Cardiac septum (tissue), 1 donor: ENCODE measurements around the gene C21orf58. TPM values are rescaled to one million over a fixed set of nuclear protein-coding genes. Genes with fewer than 3 reads are reported as not detected.

Experiments
- DNase-seq: peaks from one replicate; pipeline ENCODE4 v3.0.0-alpha.2; 2020; ENCODE audit warnings: low spot score
- intact Hi-C: fragments of 100-400 bp; cut with DNase I; formaldehyde crosslinking; loops from one replicate; pipeline ENCODE4 v1.14.0; 2022
- total RNA-seq: library from RNA; stranded (reverse); fragmentation: NEBNext Ultra II Directional; extraction: Animal tissue kit (Norgen Biotek cat#: 25700); gene quantifications from one replicate; pipeline ENCODE4 v1.2.1, GENCODE V29; 2021
- donor health status: DM: no; HTN: no; CAD: no.

Gene C21orf58
- total RNA-seq, 1 donor from 2014 or later, result 1.4 TPM

DNA sequence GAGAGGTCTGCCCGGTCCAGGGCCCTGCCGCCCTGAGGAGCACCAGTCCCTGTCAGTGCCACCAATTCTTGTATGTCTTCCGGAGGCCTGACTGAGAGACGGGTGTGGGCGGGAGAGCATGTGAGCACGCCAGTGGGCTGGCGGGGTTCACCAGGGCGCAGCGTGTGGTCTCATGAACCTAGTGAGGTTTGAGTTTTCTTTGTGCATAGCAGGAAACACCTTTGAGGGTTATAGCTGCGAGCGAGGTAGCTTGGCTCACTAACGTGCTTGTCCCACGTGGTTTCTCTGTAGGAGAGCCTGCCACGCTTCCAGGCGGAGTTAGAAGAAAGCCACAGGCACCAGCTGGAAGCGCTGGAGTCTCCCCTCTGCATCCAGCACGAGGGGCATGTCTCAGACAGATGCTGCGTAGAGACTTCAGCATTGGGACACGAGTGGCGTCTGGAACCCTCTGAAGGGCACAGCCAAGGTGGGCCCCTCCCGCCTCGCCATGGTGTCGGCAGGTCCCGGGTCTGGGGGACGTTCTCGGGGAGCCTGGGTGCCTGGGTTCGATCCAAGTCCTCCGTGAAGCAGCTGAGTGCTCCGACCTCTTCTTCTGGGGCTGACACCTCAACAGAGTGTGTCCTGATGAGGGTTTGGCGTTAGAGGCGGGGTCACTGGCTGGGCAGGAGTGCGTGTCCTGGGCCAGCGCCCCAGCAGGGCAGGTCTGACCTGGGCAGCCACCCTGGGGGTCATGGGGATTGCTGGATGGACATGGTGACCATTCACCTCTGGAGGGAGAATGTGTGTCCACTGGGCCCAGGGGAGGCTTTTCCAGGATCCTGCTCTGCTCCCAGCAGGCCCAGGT lies 31.7 kb upstream of the C21orf58 start:
- intact Hi-C loops, result no loop called here
- no peak for DNase-seq

DNA sequence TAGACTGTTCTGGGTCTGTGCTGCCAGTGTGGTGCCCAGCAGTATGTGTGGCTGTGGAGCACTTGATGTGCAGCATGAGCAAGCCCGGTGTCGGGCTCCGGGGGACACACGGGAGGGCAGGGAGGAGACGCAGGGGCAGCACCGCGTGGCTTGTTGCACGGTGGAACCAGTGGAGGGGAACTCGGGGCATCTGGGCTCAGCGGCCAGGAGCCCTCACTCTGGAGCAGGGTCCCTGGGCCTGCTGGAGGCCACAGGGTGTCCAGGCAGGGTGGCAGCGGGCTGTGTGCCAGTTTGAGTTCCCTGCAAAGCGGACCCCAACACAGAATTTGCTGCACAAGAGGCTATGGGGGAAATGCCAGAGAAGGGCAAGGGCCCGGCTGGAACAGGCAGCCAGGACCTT lies 30.8 kb upstream of the C21orf58 start:
- intact Hi-C loops, result no loop called here
- DNase-seq, result no peak

DNA sequence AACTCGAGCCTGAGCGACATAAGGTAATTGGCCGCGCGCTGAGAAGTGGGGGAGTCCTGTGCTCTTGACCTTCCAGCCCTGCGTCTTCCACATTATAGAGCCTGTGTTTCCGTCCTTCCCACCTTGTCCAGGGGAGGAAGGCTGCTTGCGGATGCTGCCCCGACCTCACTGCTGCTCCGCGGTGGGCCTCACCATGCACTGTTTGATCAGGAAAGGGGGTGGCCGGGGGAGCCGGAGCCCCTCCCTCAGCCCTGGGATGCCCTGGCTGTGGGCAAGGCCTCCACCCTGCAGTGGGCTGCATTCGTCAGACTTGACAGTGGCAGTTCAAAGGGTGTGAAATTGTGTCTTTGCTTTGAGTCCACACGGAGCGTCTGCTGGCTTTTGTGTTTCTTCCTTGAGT lies 30.4 kb upstream of the C21orf58 start:
- no peak for DNase-seq
- intact Hi-C loops, result no loop called here

DNA sequence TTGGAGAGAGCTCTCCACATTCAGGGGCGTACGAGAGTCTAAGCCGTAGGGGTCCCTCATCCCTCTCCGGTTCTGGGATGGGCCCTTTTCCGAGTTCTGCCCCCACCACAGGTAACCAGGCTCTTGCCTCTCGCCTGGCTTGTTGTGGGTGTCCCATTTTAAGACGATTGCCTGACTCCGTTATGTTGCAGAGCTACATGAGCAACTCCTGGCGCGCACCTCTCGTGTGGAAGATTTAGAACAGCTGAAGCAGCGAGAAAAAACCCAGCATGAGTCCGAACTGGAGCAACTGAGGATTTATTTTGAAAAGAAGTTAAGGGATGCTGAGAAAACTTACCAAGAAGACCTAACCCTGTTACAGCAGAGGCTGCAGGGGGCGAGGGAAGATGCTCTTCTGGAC lies 29.2 kb upstream of the C21orf58 start:
- intact Hi-C loops, result no loop called here
- DNase-seq, result no peak

DNA sequence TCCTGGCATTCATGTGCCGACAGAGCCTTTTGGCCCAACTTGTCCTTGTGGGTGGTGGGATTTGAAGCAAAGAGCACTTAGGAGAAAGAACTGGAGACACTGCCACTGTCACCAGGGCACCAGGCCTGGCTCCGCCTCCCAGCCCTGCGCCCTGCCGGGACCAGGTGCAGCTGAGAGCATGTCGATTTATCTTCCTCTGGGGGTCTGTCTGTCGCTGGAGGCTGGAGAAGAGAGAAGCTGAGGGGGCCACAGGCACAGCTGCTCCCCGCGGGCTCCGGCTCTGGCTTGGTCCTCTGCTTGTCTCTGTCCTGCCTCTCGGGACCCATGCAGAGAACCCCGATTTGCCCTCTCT lies 28.5 kb upstream of the C21orf58 start:
- intact Hi-C loops, result no loop called here
- DNase-seq, result no peak

DNA sequence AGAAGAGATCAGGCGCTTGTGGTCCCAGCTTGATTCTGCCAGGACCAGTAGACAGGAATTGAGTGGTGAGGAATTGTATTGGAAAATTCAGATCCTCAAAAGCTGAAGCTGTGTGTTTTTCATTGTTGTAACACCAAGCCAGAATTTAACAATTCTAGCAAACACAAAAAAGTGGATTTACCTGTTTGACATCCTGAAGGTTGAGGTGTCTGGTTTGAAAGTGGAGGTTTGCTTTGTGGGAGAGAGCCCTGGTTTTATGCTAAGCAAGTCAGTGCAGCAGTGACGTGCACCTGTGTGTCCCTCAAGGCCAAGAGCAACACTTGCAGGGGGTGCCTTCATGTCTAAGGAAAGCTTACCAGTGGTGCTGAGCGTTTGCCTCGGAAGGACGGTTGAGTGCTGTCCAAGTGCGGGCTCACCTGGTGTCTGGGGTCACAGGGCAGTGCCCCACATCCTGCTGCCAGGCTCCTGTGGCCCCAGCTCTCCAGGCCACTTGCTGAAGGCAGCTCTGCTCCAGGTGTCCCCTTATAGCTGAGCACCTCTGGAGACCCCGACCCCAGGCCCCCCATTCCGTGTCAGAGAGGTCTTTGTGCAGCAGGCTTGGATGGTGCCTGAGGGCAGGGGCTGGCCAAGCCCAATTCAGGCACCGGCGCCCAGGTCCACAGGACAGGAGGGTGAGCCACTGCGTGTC lies 27.9 kb upstream of the C21orf58 start:
- DNase-seq, result no peak
- intact Hi-C loops, result no loop called here

DNA sequence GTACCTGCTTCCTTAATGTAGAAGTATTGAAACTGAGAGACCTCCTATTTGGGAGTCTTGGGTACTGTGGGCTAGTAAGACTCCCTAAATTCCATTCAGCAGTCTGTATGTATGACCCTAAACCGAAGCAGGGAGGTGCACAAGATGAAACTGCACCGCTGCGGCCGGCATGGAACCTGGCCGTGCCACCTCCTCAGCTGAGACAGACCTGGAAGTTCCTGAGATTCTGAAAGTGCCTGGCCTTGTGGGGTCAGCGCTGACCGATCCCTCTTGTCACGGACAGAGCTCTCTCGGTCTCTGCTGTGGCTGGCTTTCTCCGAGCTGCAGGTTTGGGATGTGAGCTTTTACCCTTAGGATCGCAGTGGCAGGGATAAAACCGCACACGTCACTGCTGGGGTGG lies 27.3 kb upstream of the C21orf58 start:
- intact Hi-C loops, result no loop called here
- no peak for DNase-seq

DNA sequence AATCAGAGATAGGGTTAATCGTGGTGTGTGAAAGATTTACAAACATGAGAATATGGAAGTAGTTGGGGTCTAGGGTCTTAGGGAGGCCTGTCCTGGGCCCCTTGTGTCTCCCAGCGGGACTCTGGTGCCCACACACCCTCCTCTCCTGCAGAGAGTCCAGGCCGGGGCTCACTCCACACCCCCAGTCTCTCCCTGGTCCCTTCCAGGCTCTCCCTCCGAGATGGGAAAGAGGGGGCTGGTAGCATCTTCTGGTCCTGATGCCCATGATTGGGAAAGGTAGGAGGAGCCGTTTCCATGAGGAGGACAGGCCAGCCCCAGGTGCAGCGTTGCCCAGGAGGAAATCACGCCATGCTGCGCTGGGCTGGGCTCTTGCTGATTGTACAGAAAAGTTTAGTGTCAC lies 26.9 kb upstream of the C21orf58 start:
- intact Hi-C loops, result no loop called here
- DNase-seq, result no peak

DNA sequence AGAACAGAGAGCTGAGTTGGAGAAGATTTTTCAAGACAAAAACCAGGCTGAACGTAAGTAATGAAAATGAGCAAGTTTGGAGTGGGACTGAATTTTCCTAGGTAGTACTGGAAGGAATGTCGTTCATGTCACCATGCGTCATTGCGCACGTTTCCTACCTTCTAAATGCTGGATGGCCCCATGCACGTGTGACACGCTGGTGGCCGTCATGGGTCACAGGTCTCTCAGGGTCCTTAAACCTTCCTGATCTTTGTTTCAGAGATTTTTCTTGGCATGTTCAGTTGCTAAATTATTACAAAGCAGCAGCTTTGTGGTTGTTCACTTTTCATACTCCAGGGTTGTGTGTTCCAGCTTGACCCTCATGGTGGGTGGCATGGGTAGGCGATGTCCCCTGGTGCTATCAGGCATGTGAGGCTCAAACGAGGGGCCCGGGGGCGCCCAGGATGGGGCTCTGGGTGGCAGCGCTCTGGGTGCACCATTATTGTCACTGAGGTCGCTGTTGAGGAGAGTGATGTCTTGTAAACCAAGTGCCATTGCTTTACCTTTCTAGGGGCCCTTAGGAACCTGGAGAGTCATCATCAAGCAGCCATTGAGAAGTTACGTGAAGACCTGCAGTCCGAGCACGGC lies 25.6 kb upstream of the C21orf58 start:
- intact Hi-C loops, result no loop called here
- DNase-seq, result no peak

DNA sequence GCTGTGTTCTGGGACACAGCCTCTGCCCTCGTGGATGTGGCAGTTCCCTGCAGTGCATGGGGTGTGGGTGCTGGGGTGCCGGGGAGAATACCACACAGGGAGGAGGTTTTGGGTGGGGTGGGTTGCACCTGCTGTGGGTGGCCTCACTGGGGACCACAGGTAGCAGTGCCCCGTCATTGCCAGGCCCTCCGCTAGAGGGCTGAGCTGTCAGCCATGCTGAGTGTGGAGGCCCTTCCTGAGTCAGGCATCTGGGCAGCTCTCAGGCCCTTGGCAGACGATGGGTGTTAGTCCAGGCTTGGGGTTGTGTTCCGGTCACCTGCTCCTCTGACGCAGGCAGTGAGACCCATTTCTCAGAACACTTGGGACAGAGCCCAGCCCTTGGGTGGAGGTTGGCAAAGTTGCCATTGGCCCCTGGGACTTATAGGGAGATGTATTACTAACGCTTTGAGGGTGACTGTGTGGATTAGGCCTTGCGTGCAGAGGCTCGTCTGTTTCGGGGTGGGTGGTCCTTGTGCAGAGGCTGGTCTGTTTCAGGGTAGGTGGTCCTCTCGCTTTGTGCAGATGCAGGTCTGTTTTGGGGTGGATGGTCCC lies 24.2 kb upstream of the C21orf58 start:
- intact Hi-C loops, result no loop called here
- DNase-seq, result peak; percentile 84

DNA sequence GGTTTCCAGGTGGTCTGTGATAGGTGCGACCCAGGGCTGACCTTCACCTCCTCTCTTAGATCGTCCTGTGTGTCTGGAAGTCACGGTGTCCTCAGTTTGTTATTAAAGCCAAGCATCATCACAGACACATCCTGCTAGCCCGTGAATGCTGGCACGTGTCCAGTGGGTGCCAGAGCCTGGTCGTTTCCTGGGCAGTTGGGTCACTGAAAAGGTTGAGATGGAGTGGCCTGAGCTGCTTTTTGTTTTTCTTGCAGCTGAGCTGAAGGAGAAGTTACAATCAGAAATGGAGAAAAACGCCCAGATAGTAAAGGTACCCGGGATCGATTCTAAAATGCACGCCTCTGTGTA lies 23.5 kb upstream of the C21orf58 start:
- intact Hi-C loops, result no loop called here
- no peak for DNase-seq

DNA sequence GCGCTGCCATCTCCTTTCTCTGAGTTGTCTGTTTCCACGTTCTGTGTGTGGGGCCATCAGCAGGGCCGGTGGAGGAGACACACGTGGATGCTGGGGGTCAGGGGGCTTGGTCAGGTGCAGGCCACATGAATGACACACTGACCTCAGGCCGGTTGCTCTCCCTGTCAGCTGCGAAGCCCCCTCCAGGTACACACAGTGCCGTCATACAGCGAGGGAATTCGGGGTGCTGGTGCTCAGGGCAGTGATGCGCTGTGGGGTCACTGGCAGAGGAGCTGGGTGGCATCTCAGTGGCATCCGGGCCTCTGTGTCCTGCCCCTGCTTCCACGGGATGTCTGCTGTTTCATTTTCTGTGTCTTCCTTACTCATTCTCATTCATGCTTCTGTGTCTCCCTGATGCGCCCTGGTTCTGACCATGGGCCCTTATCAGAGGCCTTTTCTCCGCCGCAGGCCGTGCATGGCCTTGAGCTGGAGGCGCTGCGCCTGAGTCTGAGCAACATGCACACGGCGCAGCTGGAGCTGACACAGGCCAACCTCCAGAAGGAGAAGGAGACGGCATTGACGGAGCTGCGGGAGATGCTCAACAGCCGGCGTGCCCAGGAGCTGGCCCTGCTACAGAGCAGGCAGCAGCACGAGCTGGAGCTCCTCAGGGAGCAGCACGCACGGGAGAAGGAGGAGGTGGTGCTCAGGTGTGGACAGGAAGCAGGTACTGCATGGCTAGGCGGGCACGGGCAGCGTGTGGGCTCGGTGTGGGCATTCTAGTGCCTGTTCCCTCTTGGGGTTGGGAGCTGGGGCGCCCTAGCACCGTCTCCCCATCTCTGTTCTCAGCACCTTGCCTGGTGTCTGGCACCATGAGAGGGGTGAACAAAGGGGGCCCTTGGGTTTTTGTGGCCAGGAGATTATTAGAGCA lies 22.9 kb upstream of the C21orf58 start:
- no peak for DNase-seq
- intact Hi-C loops, result no loop called here

DNA sequence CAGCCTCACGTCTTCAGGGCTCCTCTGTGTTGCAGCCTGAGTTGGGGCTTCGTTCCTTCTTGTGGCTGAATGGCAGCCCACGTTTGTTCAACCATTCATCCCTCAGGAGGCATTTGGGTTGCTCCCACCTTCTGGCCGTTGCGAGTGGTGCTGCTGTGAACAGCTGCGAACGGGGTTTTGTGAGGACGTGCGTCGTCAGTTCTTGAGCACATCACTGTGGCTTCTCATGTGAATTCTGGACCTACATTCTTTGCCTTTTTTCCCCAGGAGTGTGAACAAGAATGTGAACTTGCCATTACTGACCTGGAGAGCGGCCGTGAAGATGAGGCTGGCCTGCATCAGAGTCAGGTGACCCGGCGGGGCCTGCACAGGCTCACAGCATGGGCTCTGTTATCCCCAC lies 22.2 kb upstream of the C21orf58 start:
- intact Hi-C loops, result no loop called here
- no peak for DNase-seq

DNA sequence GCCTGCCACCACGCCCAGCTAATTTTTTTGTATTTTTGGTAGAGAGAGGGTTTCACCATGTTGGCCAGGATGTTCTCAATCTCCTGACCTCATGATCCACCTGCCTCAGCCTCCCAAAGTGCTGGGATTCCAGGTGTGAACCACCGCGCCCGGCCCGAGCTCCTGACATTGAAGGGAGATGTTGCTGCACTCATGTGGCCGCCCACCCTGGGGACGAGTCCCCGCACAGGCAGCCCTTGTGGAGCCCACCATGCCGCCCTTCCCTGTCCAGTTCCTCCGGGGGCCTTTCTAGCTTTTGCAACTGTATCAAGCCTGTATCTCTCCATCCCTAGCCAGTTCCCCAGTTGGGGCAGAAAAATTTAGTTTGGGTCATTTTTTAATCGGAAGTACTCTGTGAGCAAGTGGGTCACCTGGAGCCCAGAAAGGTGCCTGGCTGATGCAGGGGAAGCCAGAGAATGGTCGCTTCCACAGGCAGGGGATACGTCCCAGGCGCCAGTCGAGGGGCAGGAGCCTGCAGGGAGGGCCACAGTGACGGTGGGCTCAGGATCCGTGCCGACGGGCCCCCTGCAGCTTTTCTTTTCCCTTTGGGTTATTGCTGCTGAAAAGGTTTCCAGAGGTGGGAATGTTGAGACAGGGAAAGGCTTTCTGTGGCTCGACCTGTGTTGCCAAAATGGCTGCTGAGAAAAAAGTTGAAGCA lies 20.7 kb upstream of the C21orf58 start:
- intact Hi-C loops, result no loop called here

DNA sequence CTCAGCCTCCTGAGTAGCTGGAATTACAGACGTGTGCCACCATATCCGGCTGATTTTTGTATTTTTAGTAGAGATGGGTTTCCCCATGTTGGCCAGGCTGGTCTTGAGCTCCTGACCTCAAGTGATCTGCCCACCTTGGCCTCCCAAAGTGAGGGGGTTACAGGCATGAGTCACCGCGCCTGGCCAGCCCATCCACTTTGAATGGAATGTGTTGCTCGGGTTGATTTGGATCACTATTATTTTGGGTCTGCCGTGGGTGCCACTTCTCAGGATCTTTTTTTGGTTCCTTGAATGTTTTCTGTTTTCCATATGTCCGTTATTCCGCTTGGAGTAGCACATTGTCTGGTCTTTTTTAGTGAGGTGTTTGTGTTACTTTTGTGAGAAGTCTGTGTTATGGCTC lies 17.3 kb upstream of the C21orf58 start:
- intact Hi-C loops, result no loop called here
- DNase-seq, result no peak

More for the DNA sequence above, 20.7 kb upstream of the C21orf58 start:
- DNase-seq, result no peak

DNA sequence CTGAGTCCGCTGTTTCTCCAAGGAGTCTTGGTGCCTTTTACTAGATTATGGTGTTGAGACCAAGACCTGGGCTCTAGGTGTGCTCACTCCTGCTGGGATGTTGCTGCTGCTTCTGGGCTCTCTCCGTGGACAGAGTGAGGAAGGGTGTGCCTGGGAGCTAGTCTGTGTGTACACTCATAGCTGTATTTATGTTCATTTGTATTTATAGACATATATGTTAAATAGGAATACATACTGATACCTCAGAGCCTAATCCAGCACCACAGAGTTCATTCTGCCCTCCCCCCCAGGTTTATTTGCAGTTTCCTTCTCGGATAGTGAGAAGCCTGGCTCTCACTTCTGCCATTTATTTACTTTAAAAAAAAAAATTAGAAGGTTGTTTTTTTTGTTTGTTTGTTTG lies 12.9 kb upstream of the C21orf58 start:
- intact Hi-C loops, result no loop called here

DNA sequence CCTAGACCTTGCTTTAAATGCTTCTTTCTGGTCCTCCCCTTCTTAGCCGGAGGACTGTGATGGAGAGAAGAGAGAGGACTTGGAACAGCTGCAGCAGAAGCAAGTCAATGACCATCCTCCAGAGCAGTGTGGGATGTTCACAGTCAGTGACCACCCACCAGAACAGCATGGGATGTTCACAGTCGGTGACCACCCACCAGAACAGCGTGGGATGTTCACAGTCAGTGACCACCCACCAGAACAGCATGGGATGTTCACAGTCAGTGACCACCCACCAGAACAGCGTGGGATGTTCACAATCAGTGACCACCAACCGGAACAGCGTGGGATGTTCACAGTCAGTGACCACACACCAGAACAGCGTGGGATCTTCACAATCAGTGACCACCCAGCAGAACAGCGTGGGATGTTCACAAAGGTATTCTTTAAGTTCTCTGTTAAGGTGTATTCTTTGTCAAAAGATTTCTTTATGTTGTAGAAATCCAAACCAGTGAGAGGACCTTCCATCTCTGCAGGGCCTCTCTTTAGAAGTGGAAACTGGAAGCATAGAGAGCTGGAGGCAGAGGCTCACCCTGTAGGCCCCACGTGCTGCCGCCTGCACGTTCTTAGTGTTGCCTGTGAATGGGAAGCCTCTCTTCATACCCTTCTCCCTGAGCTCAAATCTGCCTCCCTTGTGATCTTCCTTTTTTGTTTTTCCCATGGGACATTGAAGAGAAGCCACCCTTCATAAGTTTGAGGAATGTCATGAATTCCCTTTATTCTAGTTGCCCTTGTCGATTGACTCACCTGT lies 10.9 kb upstream of the C21orf58 start:
- intact Hi-C loops, result no loop called here
- DNase-seq, result no peak

More for the DNA sequence above, 12.9 kb upstream of the C21orf58 start:
- DNase-seq, result no peak

DNA sequence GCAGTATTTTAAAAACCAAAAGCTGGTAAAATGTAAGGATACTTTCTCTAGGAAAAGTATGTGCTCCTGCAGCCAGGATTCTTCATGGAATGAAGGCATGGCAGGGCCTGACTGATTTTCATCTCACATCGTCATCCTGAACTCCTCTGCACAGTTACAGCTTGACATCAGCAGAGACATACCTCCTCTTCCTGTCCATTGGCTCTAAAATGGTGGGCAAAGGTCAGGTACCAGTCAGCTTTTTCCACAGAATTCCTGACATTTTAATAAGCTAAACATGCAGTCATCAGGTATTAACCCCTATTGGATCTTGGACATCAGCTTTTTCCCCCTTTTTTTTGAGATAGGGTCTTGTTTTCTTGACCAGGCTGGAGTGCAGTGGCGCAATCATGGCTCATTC lies 6.1 kb upstream of the C21orf58 start:
- DNase-seq, result no peak
- intact Hi-C loops, result loop anchor here (10.0 kb wide), 1 partner anchor 355 kb away; no protein-coding TSS in a partner anchor
